ENCODE results near the gene TAF11L5.
"Not testable (repeated sequence)": the region's sequence is repeated elsewhere in the genome, so short reads cannot be mapped to it uniquely, and the experiment has no call there.

TAF11L5 gene

DNA sequence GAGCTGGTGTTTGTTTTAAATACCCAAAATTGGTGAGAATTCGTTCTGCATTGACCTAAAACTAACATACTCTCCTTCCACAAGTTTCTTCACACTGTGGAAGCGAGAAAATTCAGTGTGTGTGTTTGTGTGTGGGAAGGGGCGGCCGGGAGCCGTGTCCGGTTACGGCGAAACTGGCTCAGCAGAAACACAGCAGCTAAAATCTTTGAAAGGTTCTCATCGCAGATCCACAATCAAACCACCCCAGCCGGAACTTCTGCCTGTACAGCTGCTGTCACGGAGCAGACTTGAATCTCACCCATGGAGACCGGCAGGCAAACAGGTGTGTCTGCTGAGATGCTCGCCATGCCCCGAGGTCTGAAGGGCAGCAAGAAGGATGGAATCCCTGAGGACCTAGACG, at the start of gene TAF11L5:
Gene TAF11L5 (plus strand): TSS at position 301 of the 400 bp plus-strand sequence.
- not testable (repeated sequence) for DNase-seq (ENCODE audit: low read depth)

DNA sequence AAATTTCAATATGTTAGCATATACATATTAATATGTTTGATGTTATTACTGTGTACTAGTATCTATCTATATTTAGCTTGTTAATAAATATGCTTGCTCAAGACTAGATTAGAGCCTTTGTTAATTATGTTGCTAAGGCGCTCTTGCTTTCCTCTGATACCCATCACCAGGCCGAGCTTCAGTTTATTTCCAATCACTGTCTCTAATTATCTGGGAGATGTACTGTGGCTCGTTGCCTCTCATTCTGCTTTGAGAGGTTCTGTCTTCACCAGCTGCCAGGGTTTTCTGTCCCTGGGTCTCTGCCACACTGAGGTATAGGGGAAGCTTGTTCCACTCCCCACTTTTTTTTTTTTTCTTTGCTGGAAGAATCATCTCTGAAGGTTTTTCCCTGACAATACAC, 48.0 kb upstream of the TAF11L5 start:
- DNase-seq (ENCODE audit: low read depth): no peak

DNA sequence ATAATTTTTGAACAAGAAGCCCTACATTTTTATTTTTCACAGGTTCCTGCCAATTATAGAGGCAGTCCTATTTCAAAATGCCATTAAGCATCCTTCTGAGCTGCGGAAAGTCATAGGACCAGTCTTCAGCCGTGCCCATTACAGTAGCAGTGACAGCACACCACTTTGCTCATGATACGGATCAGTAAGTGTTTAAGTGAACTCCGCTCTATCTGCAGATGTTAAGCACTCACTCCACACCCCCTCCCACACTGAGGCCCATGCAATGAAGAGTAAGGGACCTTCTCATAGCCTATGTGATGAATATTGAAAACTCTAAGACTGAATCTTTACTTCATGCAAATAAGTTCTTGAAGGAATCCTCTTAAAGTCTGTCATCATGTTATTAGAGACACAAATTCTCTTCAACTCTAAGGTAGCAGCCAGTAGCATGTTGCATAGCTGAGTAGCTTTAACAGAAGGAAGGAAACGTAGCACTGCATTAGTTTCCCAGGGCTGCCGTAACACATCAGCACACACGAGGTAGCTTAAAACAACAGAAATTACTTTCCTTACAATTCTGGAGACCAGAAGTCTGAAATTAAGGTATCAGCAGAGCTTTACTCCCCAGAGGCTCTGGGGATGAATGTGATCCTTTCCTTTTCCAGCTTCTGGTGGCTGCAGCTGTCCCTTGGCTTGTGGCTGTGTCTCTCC, 47.3 kb upstream of the TAF11L5 start:
- no peak for DNase-seq (ENCODE audit: low read depth)

DNA sequence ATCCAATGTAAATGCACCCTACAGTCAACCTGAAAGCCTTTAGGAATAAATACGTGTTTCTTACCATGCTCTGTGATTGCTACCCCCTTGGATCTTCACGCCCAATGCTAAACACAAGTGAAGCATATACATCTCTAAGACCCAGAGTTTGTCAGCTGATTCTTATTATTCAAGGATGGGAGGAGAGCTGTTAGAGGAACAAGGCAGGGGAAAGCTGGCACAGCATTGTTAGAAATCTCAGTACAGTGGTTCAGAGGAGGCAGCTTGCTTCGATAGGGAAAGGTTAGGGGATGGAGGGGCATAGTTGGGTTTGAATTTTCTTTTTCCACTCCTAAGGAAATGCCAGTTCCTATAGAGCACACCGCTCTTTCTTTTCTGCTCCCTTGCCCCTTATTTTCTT, 43.7 kb upstream of the TAF11L5 start:
- DNase-seq (ENCODE audit: low read depth): no peak

DNA sequence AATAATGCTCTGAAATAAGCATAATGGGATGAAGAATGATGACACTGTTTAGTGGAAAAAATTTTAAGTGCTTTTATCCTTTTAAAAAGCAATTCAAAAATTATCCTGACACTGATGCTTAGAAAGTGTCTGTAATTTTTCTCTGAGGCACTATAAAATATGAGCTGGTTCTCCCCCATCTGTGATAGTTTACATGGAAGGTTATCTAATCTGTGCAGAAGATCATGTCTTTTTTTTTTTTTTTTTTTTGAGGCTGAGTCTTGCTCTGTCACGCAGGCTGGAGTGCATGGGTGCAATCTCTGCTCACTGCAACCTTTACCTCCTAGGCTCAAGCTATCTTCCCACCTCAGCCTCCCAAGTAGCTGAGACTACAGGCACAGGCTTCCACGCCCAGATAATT, 42.2 kb upstream of the TAF11L5 start:
- DNase-seq (ENCODE audit: low read depth): no peak

DNA sequence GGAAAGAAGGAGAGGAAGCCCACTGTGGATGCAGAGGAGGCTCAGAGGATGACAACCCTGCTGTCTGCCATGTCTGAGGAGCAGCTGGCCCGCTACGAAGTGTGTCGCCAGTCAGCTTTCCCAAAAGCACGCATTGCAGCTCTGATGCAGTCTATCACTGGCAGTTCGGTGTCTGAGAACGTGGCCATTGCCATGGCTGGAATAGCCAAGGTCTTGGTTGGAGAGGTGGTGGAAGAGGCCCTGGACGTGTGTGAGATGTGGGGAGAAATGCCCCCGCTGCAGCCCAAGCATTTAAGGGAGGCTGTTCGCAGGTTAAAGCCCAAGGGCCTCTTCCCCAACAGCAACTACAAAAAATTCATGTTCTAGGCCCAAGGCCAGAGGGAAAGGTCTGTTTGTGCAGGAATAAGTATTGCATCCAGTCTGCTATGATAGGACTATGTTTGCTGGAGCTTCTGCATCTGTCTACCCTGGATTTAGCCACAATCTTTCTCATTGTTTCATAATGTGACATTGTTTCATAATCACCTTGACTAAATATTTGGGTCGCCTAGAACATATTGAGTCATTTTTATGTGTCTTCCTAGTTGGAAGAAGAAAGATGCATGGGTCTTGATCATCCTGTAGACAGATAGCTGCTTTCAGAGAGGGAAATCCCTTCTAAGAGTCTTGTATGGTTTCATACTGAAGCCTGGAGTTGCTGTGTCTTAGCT, 38.4 kb upstream of the TAF11L5 start:
- DNase-seq (ENCODE audit: low read depth): not testable (repeated sequence)

DNA sequence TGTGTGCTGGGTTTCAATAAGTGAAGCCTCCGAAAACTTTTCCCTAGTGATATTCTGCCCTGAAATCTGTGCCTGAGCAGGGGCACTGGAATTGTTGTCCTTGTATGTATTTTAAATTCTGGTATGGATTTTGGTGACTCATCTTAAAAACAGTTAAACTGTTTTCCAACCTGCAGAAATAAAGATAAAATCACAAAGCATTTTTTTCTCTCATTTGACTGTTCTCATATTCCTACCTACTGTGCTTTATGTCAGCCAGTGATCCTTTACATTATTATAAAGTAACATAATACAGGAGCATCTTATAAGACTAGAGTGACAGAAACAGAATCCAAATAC, 37.9 kb upstream of the TAF11L5 start:
- no peak for DNase-seq (ENCODE audit: low read depth)

DNA sequence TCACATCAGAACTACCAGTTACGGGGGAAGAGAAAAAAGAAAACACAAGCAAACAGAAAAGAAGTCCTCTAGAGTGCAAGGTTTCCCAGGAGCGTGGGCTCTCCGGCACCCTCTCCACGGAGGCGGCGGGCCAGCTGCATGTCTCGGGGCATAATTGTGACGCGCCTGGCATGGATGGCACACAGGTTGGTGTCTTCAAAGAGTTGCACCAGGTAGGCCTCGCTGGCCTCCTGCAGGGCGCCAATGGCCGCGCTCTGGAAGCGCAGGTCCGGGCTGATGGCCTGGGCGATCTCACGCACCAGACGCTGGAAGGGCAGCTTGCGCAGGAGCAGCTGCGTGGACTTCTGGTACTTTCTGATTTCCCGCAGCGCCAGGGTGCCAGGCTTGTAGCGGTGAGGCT, 33.8 kb upstream of the TAF11L5 start:
- not testable (repeated sequence) for DNase-seq (ENCODE audit: low read depth)

DNA sequence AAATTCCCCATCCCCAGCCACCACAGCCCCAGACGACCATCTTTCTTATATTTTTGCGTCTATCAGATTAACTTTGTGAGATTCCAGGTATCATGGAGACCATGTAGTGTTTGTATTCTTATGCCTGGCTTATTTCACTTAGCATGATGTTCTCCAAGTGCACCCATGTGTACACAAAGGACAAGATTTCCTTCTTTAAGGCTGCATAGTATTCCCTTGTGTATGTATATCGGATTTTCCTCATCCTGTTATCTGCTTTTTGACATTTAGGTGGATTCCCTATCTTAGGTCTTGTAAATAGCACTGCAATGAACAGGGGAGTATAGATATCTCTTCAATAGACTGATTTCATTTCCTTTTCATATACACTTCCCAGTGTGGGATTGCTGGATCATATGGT, 32.3 kb upstream of the TAF11L5 start:
- DNase-seq (ENCODE audit: low read depth): no peak

DNA sequence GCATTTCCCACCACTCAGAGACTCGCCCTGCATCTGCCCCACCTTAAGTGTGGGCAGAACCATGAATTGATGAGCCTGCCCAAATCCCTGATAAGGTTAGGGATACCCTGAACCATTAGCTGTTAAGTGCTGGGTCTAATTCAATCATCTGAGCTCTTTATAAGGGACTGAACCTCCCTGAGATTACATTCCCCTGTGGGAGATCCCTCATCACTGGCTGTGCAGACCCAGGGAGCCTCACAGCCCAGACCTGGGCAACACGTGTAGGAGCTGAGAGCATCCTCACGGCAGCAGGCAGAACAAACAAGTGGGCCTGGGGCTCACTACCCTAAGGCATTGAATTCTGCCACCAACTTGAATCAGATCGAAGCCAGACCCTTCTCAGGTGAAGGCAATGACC, 27.6 kb upstream of the TAF11L5 start:
- no peak for DNase-seq (ENCODE audit: low read depth)

DNA sequence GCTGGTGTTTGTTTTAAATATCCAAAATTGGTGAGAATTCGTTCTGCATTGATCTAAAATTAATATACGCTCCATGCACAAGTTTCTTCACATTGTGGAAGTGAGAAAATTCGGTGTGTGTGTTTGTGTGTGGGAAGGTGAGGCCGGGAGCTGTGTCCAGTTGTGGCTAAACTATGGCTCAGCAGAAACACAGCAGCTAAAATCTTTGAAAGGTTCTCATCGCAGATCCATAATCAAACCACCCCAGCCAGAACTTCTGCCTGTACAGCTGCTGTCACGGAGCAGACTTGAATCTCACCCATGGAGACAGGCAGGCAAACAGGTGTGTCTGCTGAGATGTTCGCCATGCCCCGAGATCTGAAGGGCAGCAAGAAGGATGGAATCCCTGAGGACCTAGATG, 27.1 kb upstream of the TAF11L5 start, which contains the start of gene TAF11L2:
Gene TAF11L2 (plus strand): TSS at position 301 of the 400 bp plus-strand sequence.
- not testable (repeated sequence) for DNase-seq (ENCODE audit: low read depth)

DNA sequence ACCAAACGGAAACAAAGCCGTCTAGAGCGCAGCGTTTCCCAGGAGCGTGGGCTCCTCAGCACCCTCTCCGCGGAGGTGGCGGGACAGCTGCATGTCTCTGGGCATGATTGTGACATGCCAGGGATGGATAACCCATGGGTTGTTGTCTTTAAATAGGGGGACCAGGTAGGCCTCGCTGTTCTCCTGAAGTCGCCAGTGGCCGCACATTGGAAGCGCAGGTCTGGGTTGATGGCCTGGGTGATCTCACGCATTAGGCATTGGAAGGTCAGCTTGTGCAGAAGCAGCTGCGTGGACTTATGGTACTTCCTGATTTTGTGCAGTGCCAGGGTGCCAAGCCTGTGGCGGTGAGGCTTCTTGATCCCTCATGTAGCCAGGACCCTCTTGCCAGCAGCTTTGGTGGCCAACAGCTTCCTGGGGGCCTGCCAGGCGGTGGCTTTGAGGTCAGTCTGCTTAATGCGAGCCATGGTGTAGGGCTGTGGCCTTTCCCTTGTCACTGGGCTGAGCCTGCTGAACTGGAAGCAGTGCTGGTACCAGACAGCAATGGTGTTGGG, 13.2 kb upstream of the TAF11L5 start:
- no peak for DNase-seq (ENCODE audit: low read depth)

DNA sequence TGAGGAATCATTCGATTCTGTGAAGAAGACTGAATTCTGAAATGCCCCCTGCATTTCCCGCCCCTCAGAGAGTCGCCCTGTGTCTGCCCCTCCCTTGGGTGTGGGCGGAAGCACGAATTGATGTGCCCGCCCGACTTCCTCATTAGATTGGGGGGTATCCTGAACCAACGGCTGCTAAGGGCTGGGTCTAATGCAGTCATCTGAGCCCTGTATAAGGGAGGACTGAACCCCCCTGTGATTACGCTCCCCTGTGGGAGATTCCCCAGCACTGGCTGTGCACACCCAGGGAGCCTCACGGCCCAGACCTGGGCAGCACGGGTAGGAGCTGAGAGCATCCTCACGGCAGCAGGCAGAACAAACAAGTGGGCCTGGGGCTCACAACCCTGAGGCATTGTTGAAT, 7.5 kb upstream of the TAF11L5 start:
- not testable (repeated sequence) for DNase-seq (ENCODE audit: low read depth)

DNA sequence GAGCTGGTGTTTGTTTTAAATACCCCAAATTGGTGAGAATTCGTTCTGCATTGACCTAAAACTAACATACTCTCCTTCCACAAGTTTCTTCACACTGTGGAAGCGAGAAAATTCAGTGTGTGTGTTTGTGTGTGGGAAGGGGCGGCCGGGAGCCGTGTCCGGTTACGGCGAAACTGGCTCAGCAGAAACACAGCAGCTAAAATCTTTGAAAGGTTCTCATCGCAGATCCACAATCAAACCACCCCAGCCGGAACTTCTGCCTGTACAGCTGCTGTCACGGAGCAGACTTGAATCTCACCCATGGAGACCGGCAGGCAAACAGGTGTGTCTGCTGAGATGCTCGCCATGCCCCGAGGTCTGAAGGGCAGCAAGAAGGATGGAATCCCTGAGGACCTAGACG, 7.0 kb upstream of the TAF11L5 start, which contains the start of gene TAF11L3:
Gene TAF11L3 (plus strand): TSS at position 301 of the 400 bp plus-strand sequence.
- not testable (repeated sequence) for DNase-seq (ENCODE audit: low read depth)

DNA sequence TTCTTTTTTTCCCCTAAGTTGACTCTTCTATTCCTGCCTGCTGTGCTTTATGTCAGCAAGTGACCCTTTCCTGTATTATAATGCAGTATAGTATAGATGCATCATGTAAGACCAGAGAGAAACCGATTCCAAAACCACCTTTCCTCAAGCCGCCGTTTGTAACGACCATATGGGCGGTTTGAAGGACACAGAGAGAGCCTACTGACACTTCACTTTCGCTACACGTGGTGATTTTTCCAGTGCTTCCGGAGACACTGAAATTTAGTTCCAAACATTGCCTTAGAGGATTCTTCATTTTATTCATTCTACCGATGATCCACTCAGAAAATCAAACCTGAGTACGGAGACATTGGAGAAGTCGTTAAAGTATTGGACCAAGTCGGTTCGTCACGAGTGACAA, 5.5 kb upstream of the TAF11L5 start:
- not testable (repeated sequence) for DNase-seq (ENCODE audit: low read depth)

DNA sequence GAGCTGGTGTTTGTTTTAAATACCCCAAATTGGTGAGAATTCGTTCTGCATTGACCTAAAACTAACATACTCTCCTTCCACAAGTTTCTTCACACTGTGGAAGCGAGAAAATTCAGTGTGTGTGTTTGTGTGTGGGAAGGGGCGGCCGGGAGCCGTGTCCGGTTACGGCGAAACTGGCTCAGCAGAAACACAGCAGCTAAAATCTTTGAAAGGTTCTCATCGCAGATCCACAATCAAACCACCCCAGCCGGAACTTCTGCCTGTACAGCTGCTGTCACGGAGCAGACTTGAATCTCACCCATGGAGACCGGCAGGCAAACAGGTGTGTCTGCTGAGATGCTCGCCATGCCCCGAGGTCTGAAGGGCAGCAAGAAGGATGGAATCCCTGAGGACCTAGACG, 3.5 kb upstream of the TAF11L5 start, which contains the start of gene TAF11L4:
Gene TAF11L4 (plus strand): TSS at position 301 of the 400 bp plus-strand sequence.
- not testable (repeated sequence) for DNase-seq (ENCODE audit: low read depth)

DNA sequence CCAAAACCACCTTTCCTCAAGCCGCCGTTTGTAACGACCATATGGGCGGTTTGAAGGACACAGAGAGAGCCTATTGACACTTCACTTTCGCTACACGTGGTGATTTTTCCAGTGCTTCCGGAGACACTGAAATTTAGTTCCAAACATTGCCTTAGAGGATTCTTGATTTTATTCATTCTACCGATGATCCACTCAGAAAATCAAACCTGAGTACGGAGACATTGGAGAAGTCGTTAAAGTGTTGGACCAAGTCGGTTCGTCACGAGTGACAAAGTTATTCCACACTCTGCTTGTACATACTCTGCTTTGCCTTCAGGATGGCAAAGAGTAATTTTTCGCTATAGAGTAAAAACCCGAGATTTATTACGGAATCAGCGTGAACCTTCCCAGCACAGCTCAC, 1.5 kb downstream of the TAF11L5 start:
- not testable (repeated sequence) for DNase-seq (ENCODE audit: low read depth)

DNA sequence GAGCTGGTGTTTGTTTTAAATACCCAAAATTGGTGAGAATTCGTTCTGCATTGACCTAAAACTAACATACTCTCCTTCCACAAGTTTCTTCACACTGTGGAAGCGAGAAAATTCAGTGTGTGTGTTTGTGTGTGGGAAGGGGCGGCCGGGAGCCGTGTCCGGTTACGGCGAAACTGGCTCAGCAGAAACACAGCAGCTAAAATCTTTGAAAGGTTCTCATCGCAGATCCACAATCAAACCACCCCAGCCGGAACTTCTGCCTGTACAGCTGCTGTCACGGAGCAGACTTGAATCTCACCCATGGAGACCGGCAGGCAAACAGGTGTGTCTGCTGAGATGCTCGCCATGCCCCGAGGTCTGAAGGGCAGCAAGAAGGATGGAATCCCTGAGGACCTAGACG, 3.3 kb downstream of the TAF11L5 start, which contains the start of gene TAF11L6:
Gene TAF11L6 (plus strand): TSS at position 301 of the 400 bp plus-strand sequence.
- not testable (repeated sequence) for DNase-seq (ENCODE audit: low read depth)

Data from stromal cell of bone marrow (primary cell).